Dendritic cell treated with granulocyte-macrophage colony-stimulating factor and Interleukin-4, amounts not matched to agents 40 ng/mL and 50 ng/mL, for 4 days (primary cell): ENCODE data around the gene KDM4B.

Experiments
- H3K27ac Mint-ChIP-seq: one replicate; pipeline ENCODE4 v1.8.0; 2022; ENCODE audit warnings: mild to moderate bottlenecking, mixed read lengths
- H3K27me3 Mint-ChIP-seq: one replicate; pipeline ENCODE4 v1.8.0; 2022; ENCODE audit warnings: mild to moderate bottlenecking, mixed read lengths
- H3K36me3 Mint-ChIP-seq: one replicate; pipeline ENCODE4 v1.8.0; 2022; ENCODE audit warnings: low read depth, mixed read lengths
- H3K4me1 Mint-ChIP-seq: one replicate; pipeline ENCODE4 v1.8.0; 2022; ENCODE audit warnings: low read depth, mixed read lengths
- H3K4me3 Mint-ChIP-seq: one replicate; pipeline ENCODE4 v1.8.0; 2022; ENCODE audit warnings: mild to moderate bottlenecking, moderate library complexity, mixed read lengths
- H3K9me3 Mint-ChIP-seq: one replicate; pipeline ENCODE4 v1.8.0; 2022; ENCODE audit warnings: mixed read lengths
- intact Hi-C: fragments of 100-400 bp; cut with micrococcal nuclease; formaldehyde crosslinking; loops from one replicate; pipeline ENCODE4 v1.15.0; 2022

The KDM4B gene

DNA sequence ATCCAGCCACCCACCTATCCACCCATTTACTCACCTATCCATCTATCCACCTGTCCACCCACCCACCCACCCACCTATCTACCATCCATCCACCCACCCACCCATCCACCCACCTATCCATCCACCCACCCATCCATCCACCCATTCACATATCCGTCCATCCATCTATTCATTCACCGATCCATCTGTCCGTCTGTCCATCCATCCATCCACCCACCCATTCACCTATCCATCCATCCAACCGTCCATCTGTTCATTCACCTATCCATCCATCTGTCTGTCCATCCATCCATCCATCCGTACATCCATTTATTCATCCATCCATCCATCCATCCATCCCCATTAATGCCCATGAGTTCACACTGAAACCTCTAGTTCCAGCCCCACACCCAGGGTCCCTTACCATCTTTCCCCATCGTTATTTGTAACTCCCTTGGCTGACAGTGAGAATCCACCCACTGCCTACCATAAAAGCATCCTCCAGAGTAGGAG, 31.3 kb downstream of the KDM4B start:
- Mint-ChIP-seq H3K4me1 (peaks cover 11% of the 10 kb centered on the region), H3K9me3 (no peaks in the 10 kb centered on the region), H3K27ac (no peak overlapping the region), H3K4me3 (no peak overlapping the region), H3K27me3 (no peaks in the 10 kb centered on the region), H3K36me3 (peaks cover 94% of the 10 kb centered on the region)
- intact Hi-C loops = no loop called here

DNA sequence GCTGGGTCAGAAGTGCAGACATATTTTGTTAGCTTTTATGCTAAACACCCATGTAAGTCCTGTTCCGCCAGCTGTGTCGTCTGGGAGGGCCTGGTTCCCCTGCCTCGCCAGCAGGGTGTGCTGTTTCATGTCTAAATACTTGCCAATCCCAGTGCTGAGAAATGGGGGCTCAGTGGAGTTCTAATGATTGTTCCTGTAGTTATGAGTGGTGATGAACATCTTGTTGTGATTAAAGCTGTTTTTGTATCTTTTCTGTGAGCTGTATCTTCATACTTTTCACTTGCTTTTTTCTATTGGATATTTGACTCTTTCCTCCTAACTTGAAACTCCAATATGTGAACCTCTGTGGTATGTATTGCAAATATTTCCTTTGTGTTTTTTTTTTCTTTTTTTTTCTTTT, 32.7 kb downstream of the KDM4B start:
- intact Hi-C loops = no loop called here
- no peak overlapping the region for H3K4me3 Mint-ChIP-seq
- H3K27ac Mint-ChIP-seq = no peak overlapping the region

DNA sequence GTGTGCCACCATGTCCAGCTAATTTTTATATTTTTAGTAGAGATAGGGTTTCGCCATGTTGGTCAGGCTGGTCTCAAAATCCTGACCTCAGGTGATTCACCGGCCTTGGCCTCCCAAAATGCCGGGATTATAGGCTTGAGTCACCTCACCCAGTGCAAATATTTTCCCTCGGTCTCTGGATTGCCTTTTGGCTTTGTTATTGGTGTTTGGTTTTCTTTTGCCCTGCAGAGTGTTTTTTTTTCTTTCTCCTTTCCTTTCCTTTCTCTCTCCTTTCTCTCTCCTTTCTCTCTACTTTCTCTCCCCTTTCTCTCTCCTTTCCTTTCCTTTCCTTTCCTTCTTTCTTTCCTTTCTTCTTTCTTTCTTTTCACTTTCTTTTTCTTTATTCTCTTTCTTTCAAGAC, 33.2 kb downstream of the KDM4B start:
- Mint-ChIP-seq H3K27me3 (no peaks in the 10 kb centered on the region), H3K4me3 (no peak overlapping the region), H3K4me1 (peaks cover 29% of the 10 kb centered on the region), H3K27ac (no peak overlapping the region), H3K36me3 (peaks cover 93% of the 10 kb centered on the region), H3K9me3 (no peaks in the 10 kb centered on the region)
- intact Hi-C loops = no loop called here

More for the DNA sequence above, 32.7 kb downstream of the KDM4B start:
- Mint-ChIP-seq H3K4me1 (peaks cover 25% of the 10 kb centered on the region), H3K36me3 (peaks cover 94% of the 10 kb centered on the region), H3K27me3 (no peaks in the 10 kb centered on the region), H3K9me3 (no peaks in the 10 kb centered on the region)

DNA sequence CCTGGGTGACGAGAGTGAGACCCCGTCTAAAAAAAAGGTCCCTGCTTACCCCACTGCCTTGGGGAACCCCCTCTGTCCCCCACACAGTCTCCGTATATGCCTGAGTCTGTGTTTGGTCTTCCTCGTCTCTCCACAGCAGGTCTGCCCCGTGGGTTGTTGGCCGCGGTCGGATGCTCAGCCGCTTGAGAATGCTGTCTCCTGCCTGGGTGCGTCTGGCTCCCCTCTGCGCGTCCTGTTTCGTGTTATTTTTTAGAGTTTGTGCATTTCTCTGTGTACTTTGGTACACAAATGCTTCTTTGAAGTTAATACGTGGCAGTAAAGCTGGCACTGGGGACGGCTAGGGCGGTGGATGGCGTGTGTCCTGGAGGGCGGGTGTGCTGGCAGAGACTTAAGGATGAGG, 34.9 kb downstream of the KDM4B start:
- H3K9me3 Mint-ChIP-seq = no peaks in the 10 kb centered on the region
- intact Hi-C loops = no loop called here
- H3K4me3 Mint-ChIP-seq = no peak overlapping the region
- peaks cover 32% of the 10 kb centered on the region for H3K4me1 Mint-ChIP-seq
- H3K27ac Mint-ChIP-seq = no peak overlapping the region
- no peaks in the 10 kb centered on the region for H3K27me3 Mint-ChIP-seq
- H3K36me3 Mint-ChIP-seq = peaks cover 77% of the 10 kb centered on the region

DNA sequence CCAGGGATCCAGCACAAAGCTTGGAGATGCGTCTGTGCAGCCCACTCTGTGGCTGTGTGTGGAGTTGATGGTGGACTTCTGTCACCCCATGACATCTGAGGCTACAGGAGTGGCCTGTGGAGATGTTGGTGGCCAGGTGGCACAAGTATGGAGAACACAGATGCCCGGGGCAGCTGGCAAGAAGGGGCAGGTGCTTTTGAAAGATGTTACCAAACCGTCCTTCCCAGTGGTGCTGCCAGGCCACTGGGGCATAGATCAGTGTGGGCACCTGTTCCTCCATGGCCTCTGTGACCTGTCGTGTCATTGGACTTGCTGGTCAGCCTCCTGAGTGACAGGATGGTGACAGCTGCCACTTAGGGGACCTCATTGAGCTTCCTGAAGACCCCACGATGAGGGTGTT, 36.2 kb downstream of the KDM4B start:
- no peak overlapping the region for H3K4me3 Mint-ChIP-seq
- H3K4me1 Mint-ChIP-seq = peaks cover 31% of the 10 kb centered on the region

DNA sequence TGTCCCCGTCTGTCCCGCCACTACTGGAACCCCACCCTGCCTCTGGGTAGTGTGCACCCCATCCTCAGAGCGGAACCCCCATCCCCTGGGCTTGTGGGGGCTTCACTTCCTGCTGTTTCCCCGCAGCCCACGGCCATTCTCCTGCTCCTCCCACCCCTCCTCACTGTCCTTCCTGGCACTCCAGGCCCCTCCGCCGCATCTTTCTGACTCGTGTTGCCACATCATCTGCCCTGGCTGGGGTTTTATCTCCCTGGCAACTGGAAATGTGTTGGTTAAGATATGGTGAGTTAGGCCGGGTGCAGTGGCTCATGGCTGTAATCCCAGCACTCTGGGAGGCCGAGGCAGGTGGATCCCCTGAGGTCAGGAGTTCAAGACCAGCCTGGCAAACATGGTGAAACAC, 37.3 kb downstream of the KDM4B start:
- no peaks in the 10 kb centered on the region for H3K27me3 Mint-ChIP-seq
- H3K36me3 Mint-ChIP-seq = peaks cover 70% of the 10 kb centered on the region
- intact Hi-C loops = no loop called here
- no peaks in the 10 kb centered on the region for H3K9me3 Mint-ChIP-seq
- no peak overlapping the region for H3K27ac Mint-ChIP-seq
- H3K4me3 Mint-ChIP-seq = no peak overlapping the region
- H3K4me1 Mint-ChIP-seq = peaks cover 27% of the 10 kb centered on the region

More for the DNA sequence above, 36.2 kb downstream of the KDM4B start:
- H3K36me3 Mint-ChIP-seq = peaks cover 73% of the 10 kb centered on the region
- no peak overlapping the region for H3K27ac Mint-ChIP-seq
- intact Hi-C loops = no loop called here
- no peaks in the 10 kb centered on the region for H3K9me3 Mint-ChIP-seq
- H3K27me3 Mint-ChIP-seq = no peaks in the 10 kb centered on the region

DNA sequence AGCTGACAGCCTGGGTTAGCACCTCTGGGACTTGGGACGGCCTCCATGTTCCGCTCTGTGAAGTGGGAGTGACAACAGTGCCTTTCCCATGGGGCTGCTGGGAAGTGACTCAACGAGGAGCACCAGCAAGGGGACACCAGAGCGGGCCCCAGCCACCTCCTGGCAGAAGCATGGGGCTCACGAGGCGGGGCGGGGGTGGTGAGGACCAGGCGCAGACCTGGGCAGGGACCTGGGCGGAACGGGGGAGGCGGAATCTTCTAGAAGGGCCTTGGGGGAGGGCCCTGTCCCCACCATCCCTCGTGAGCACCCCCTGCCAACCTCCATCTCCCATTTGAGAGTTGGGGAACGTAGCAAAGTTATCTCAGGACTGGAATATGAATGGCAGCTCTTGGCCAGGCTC, 37.9 kb downstream of the KDM4B start:
- intact Hi-C loops = no loop called here
- no peaks in the 10 kb centered on the region for H3K27me3 Mint-ChIP-seq
- H3K4me3 Mint-ChIP-seq = no peak overlapping the region
- no peak overlapping the region for H3K27ac Mint-ChIP-seq
- peaks cover 71% of the 10 kb centered on the region for H3K36me3 Mint-ChIP-seq
- no peaks in the 10 kb centered on the region for H3K9me3 Mint-ChIP-seq
- peaks cover 27% of the 10 kb centered on the region for H3K4me1 Mint-ChIP-seq

DNA sequence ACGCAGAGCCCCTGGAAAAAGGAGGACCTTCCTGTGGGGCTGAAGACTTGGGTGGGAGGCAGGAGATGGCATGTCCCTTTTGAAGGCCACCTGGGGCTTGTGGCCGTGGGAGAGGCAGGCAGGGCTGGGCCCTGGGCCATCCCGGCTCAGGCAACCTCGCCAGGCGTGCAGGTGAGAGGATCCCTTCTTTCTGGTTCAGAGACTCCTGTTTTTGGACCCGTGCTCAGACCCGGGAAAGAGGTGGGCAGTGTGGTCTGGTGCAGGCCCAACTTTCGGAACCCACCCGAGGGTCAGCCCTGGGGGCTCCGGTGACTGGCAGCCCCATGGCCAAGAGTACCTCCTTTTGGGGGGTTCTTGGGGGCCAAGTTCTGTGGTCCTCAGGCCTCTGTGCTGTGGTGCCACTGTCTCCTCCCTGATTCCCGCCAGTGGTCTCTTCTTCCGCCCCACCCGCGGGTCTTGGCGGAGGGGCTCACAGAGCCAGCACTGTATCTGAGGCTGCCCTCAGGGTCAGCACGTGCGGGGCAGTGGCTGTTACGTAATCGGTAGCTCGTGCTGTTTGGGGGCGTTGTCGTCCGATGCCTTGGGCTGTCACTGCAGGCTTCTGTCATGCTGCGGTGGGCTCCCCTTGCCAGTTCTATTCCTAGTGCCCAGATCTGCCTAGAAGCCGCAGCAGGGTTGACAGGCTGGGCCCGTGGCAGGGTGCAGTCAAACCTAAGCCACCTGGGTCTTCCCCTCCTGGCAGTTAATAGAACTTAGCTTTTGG, 42.7 kb downstream of the KDM4B start:
- peaks cover 51% of the 10 kb centered on the region for H3K36me3 Mint-ChIP-seq
- no peak overlapping the region for H3K27ac Mint-ChIP-seq
- no peaks in the 10 kb centered on the region for H3K27me3 Mint-ChIP-seq
- H3K4me3 Mint-ChIP-seq = no peak overlapping the region
- intact Hi-C loops = no loop called here
- H3K9me3 Mint-ChIP-seq = no peaks in the 10 kb centered on the region
- H3K4me1 Mint-ChIP-seq = peaks cover 20% of the 10 kb centered on the region

DNA sequence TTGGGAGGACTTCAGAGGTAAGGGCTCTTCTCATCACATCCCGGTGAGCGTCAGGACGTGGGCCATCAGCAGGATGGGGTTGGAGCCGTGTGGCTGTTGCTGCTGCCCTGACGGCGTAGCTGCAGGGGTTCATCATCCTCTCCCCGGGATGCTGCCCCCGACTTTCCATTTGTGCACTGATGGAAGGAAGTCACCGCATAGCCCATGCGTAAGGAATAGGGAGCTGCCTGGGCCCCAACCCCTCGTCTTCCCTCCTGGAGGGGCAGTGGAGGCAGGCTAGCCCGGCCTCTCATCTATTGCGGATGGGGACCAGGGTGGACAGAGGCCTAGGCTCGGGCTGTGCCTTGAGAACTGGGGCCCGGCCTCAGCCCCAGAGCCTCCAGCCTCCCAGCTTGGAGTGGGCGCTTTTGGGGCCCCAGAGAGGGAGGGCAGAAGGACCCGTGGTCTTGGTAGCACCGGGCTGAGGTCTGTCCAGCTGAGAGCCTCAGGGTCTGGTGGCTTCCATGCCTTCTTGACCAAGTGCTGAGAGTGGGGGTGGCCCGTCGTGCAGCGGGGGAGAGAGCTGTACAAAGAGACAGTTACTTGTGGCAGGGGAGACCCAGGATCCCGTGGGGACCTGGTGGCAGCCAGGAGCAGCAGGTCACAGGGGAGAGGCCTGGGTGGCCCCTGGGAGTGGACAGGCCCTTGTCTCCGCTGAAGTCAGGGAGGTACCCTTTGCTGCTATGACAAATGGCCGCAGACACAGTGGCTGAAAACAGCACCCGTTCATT, 44.0 kb downstream of the KDM4B start:
- peaks cover 18% of the 10 kb centered on the region for H3K4me1 Mint-ChIP-seq
- H3K36me3 Mint-ChIP-seq = peaks cover 47% of the 10 kb centered on the region
- intact Hi-C loops = no loop called here
- no peaks in the 10 kb centered on the region for H3K27me3 Mint-ChIP-seq
- no peak overlapping the region for H3K4me3 Mint-ChIP-seq
- no peak overlapping the region for H3K27ac Mint-ChIP-seq
- no peaks in the 10 kb centered on the region for H3K9me3 Mint-ChIP-seq

DNA sequence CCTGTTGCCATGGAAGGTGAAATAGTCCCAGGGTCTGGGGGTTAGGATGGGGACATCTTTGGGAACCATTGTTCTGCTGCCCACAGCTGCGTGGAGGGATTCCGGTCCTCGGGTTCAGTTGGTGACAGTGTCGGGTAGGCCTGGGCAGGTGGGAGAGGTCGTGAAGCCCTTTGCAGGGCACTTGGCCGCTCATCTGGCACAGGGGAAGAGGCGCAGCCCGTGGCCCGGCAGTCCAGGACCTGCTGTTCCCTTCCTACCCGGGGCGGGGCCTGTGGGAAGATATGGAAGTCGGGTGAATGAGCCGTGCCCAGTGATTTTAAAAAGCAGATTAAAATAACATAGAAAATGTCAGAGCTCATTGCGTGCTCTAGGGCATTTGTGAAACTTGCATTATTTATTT, 44.8 kb downstream of the KDM4B start:
- Mint-ChIP-seq H3K9me3 (no peaks in the 10 kb centered on the region), H3K36me3 (peaks cover 47% of the 10 kb centered on the region), H3K4me3 (no peak overlapping the region), H3K4me1 (peaks cover 18% of the 10 kb centered on the region), H3K27me3 (no peaks in the 10 kb centered on the region), H3K27ac (no peak overlapping the region)
- intact Hi-C loops = no loop called here

DNA sequence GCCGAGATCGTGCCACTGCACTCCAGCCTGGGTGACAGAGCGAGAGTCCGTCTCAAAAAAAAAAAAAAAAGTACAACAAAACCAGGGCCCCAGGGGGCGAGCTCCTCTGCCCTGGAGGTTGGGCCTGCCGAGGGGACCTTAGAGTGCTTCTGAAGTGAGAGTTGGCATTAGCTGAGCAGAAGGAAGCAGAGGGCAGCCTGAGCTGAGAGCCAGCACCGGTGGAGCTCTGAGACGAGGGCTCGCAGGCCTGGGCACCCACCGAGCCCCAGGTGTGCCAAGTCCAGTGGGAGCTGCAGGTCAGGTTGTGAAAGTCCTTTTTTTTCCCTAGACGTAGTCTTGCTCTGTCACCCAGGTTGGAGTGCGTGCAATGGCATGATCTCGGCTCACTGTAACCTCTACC, 46.0 kb downstream of the KDM4B start:
- H3K27ac Mint-ChIP-seq = no peak overlapping the region
- intact Hi-C loops = no loop called here
- H3K9me3 Mint-ChIP-seq = no peaks in the 10 kb centered on the region
- H3K27me3 Mint-ChIP-seq = no peaks in the 10 kb centered on the region
- peaks cover 18% of the 10 kb centered on the region for H3K4me1 Mint-ChIP-seq
- peaks cover 39% of the 10 kb centered on the region for H3K36me3 Mint-ChIP-seq
- H3K4me3 Mint-ChIP-seq = no peak overlapping the region

DNA sequence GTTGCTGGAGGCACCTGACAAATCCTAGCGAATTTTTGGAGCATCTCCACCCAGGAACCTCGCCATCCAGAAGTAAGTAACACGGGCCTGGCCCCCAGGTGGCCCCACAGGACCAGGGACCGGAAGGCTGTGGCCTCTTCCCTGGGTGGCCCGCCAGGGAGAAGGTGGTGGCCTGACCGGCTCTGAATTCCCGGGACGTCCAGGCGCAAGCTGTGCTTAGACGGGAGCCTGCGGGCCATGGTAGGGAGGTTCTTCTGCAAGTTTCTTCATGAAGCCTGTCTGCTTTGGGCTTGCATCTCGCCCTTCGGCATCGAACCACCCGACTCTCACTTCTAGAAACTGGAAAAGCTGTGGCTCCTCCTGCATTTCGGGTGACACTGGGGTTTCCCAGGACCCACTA, 47.4 kb downstream of the KDM4B start:
- Mint-ChIP-seq H3K36me3 (peaks cover 29% of the 10 kb centered on the region), H3K9me3 (no peaks in the 10 kb centered on the region), H3K27me3 (no peaks in the 10 kb centered on the region), H3K4me1 (peaks cover 18% of the 10 kb centered on the region), H3K27ac (no peak overlapping the region), H3K4me3 (no peak overlapping the region)
- intact Hi-C loops = no loop called here

DNA sequence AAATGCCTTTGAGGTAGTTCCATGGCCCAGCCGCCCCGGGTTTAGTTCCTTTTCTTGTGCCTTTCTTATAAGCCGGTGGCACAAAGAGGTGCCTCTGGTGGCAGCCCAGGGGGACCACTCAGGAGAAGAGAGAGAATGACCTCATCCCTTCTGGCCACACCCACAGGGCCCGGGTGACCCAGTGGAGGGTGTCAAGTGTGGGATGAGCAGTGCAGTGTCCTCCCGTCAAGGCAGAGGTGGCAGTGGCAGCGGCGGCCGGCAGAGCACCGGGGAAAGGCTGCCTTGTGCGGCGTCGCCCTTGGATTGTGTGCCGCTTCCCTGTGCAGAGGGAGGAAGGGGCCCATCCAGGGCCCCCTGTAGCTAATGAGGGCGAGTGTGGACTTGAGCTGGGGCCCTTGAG, 47.9 kb downstream of the KDM4B start:
- intact Hi-C loops = no loop called here
- H3K4me1 Mint-ChIP-seq = peaks cover 18% of the 10 kb centered on the region
- no peak overlapping the region for H3K4me3 Mint-ChIP-seq
- H3K36me3 Mint-ChIP-seq = peaks cover 24% of the 10 kb centered on the region
- H3K27me3 Mint-ChIP-seq = no peaks in the 10 kb centered on the region
- H3K9me3 Mint-ChIP-seq = no peaks in the 10 kb centered on the region
- H3K27ac Mint-ChIP-seq = no peak overlapping the region

DNA sequence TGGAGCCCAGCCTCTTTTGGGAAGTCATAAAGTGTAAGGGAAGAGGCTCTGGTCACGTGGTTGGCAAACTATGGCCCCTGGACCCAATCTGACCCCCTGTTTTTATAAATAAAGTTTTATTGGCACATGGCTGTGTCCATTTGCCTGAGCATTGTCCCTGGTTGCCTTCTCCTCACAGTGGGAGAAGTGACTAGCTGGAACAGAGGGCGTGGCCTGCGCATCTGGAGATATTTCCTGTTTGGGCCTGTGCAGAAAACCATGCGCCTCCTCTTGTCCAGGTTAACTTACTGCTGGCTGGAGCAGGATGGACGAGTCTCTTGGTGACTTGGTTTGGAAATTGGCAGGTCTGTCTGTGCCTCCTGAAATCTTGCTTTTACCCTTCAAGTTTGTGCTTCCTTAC, 48.3 kb downstream of the KDM4B start:
- Mint-ChIP-seq H3K27me3 (no peaks in the 10 kb centered on the region), H3K4me1 (peaks cover 18% of the 10 kb centered on the region), H3K27ac (no peak overlapping the region), H3K36me3 (peaks cover 21% of the 10 kb centered on the region), H3K9me3 (no peaks in the 10 kb centered on the region), H3K4me3 (no peak overlapping the region)
- intact Hi-C loops = no loop called here
